ENCODE results near the gene LEKR1. TPM values are rescaled to one million over a fixed set of nuclear protein-coding genes. Genes with fewer than 3 reads are reported as not detected.

The LEKR1 gene
- total RNA-seq, 4 donors from 2014 or later, result 6.3 to 7.5 (median 6.8) TPM

DNA sequence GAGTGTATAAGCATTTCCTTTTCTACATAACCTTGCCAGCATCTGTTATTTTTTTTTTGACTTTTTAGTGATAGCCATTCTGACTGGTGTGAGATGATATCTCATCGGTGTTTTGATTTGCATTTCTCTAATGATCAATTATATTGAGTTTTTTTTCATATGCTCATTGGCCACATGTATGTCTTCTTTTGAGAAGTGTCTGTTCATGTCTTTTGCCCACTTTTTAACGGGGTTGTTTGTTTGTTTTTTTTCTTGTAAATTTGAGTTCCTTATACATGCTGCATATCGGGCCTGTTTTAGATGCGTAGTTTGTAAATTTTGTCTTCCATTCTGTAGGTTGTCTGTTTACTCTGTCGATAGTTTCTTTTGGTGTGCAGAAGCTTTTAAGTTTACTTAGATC is 89.2 kb downstream of the LEKR1 start:
- DNase-seq, result no peak
- H3K27me3 ChIP-seq, result no peaks in the 10 kb centered on the region
- H3K9me3 ChIP-seq, result no peaks in the 10 kb centered on the region
- 96 to 98% methylated on average over 5 of the region's 5 CpGs for WGBS, 2 donors
- no peak overlapping the region for H3K4me3 ChIP-seq (replicated peaks in 1 of 3)
- TF ChIP-seq, protein P1, sequence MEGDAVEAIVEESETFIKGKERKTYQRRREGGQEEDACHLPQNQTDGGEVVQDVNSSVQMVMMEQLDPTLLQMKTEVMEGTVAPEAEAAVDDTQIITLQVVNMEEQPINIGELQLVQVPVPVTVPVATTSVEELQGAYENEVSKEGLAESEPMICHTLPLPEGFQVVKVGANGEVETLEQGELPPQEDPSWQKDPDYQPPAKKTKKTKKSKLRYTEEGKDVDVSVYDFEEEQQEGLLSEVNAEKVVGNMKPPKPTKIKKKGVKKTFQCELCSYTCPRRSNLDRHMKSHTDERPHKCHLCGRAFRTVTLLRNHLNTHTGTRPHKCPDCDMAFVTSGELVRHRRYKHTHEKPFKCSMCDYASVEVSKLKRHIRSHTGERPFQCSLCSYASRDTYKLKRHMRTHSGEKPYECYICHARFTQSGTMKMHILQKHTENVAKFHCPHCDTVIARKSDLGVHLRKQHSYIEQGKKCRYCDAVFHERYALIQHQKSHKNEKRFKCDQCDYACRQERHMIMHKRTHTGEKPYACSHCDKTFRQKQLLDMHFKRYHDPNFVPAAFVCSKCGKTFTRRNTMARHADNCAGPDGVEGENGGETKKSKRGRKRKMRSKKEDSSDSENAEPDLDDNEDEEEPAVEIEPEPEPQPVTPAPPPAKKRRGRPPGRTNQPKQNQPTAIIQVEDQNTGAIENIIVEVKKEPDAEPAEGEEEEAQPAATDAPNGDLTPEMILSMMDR (IDR thresholded peaks at IDR 0.05), result no peak
- no peak for TF ChIP-seq POLR2A (IDR thresholded peaks at IDR 0.05)
- H3K36me3 ChIP-seq, result no peaks in the 10 kb centered on the region
- intact Hi-C loops (cut with DNase I), result no loop called here
- H3K4me1 ChIP-seq, result no peaks in the 10 kb centered on the region
- no peak overlapping the region for H3K27ac ChIP-seq

DNA sequence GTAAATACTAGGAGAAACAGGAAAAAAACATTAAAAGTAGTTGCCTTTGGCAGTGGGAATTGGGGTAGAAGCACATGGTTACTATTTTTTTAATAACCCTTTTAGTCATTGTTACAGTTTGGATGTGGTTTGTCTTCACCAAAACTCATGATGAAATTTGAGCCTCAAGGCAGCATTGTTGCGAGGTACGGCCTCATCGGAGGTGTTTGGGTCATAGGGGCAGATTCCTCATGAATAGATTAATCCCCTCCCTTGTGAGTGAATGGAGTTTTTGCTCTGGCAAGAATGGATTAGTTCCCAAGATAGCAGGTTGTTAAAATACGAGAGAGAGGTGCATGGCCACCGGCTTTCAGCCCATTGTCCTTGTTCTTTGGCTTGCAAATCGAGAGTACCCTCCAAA is 92.6 kb downstream of the LEKR1 start:
- TF ChIP-seq, protein P1 (IDR thresholded peaks at IDR 0.05), result no peak
- no peak for TF ChIP-seq POLR2A (IDR thresholded peaks at IDR 0.05)
- Histone ChIP-seq H3K4me1 (no peaks in the 10 kb centered on the region), H3K27ac (no peak overlapping the region), H3K9me3 (no peaks in the 10 kb centered on the region), H3K4me3 (replicated peaks in 1 of 3) (no peak overlapping the region), H3K36me3 (no peaks in the 10 kb centered on the region), H3K27me3 (no peaks in the 10 kb centered on the region)
- intact Hi-C loops (cut with DNase I), result no loop called here
- 91% methylated on average over 6 of the region's 6 CpGs for WGBS, 2 donors
- DNase-seq, result no peak

DNA sequence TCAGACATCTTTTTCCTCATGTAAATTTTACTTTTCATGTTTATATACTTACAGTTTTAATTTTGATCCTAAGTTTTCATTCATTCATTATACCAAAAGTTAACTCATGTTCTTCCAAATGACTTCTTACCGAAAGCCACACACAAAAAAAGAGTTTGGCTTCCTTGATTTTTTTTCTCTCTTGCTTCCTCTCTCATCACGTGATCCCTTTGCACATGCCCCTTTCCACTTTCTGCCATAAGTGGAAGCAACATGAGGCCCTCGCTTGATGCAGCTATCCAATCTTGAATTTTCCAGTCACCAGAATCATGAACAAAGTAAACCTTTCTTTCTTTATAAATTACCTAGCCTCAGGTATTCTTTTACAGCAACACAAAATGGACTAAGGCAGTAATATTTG is 93.7 kb downstream of the LEKR1 start:
- WGBS, 2 donors, result 91 to 94% methylated on average over 3 of the region's 3 CpGs
- Histone ChIP-seq H3K4me1 (no peaks in the 10 kb centered on the region), H3K36me3 (no peaks in the 10 kb centered on the region), H3K27ac (no peak overlapping the region), H3K27me3 (no peaks in the 10 kb centered on the region), H3K9me3 (no peaks in the 10 kb centered on the region), H3K4me3 (replicated peaks in 1 of 3) (no peak overlapping the region)
- intact Hi-C loops (cut with DNase I), result no loop called here
- TF ChIP-seq, protein P1 (IDR thresholded peaks at IDR 0.05), result no peak
- no peak for TF ChIP-seq POLR2A (IDR thresholded peaks at IDR 0.05)
- DNase-seq, result no peak

DNA sequence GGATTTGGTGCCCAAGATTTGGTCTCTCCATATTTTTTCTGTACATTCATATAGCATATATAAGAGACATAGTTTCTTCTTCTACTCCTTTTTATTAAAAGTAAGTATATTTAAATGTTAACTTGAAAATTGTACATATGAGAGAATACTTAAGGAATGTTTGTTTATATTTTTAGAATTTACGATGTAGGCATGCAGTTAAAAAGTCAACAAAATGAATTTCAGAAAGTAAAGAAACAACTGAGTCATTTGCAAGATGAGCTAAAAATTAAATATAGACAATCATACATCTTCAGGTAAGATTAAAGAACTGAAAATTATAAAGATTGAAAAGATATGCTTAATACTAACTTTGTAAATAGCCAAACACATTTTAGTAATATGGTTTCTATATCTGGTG is 94.2 kb downstream of the LEKR1 start:
- Histone ChIP-seq H3K36me3 (no peaks in the 10 kb centered on the region), H3K9me3 (no peaks in the 10 kb centered on the region), H3K27ac (no peak overlapping the region), H3K27me3 (no peaks in the 10 kb centered on the region), H3K4me3 (replicated peaks in 1 of 3) (no peak overlapping the region), H3K4me1 (no peaks in the 10 kb centered on the region)
- intact Hi-C loops (cut with DNase I), result no loop called here
- TF ChIP-seq, protein P1 (IDR thresholded peaks at IDR 0.05), result no peak
- no peak for TF ChIP-seq POLR2A (IDR thresholded peaks at IDR 0.05)
- 90 to 92% methylated on average over 1 of the region's 1 CpG for WGBS, 2 donors
- no peak for DNase-seq

DNA sequence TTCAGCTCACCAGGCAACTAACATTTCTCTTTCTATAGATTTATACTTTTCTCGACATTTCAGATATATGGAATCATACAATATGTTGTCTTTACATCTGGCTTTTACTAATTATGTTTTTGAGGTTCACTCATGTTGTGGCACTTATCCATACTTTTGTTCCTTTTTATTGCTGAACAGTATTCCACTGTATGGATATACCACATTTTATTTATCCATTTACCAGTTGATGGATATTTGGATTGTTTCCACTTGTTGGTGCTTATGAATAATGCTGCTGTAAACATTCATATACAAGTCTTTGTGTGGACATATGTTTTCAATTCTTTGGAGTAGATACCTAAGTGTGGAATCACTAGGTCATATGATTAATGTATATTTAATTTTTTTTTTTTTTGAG is 97.2 kb downstream of the LEKR1 start:
- H3K9me3 ChIP-seq, result no peaks in the 10 kb centered on the region
- no peaks in the 10 kb centered on the region for H3K4me1 ChIP-seq
- no peaks in the 10 kb centered on the region for H3K27me3 ChIP-seq
- intact Hi-C loops (cut with DNase I), result no loop called here
- no peak for DNase-seq
- no peaks in the 10 kb centered on the region for H3K36me3 ChIP-seq
- TF ChIP-seq POLR2A (IDR thresholded peaks at IDR 0.05), result no peak
- TF ChIP-seq, protein P1 (IDR thresholded peaks at IDR 0.05), result no peak
- H3K4me3 ChIP-seq (replicated peaks in 1 of 3), result no peak overlapping the region
- no peak overlapping the region for H3K27ac ChIP-seq
- 96 to 97% methylated on average over 1 of the region's 1 CpG for WGBS, 2 donors
